SK-N-SH (cell line): ENCODE measurements around the gene BNC2. TPM values are rescaled to one million over a fixed set of nuclear protein-coding genes. Genes with fewer than 3 reads are reported as not detected.

Experiments used
- CTCF ChIA-PET: fragments of 300-600, 350-600 bp; formaldehyde crosslinking; extraction: SDS; loops from one replicate; lab custom pipeline; 2021; lab: Yijun Ruan, JAX
- POLR2A ChIA-PET: fragments of 350-600 bp; sonication (Branson Sonifier 250); formaldehyde crosslinking; extraction: SDS; loops from one replicate; lab custom pipeline; 2020; ENCODE audit warnings: antibody characterized with exemption, inconsistent platforms; lab: Yijun Ruan, JAX
- DNase-seq: peaks from one replicate; pipeline ENCODE4 v3.0.0; 2012
- H2AFZ ChIP-seq: fragments of 200-600 bp; sonication (generic); 2 replicates; pipeline ENCODE4 v1.8.1; 2016; ENCODE audit warnings: antibody characterized with exemption, mild to moderate bottlenecking, low read depth
- H3F3A ChIP-seq: fragments of 200-600 bp; sonication (generic); replicated peaks from 2 replicates; pipeline ENCODE3; 2016; ENCODE audit warnings: antibody characterized with exemption, mild to moderate bottlenecking; ENCODE audit not compliant: insufficient read depth
- H3K27ac ChIP-seq, 2 experiments: fragments of 200-500 bp in 1 of 2; fragments of 200-600 bp in 1 of 2; sonication (Bioruptor generic) in 1 of 2; sonication (generic), shearing (Covaris generic) in 1 of 2; 2 replicates each; pipeline versions ENCODE4 v1.5.1 to v1.6.1; 2014 to 2016; ENCODE audit warnings: low read depth in 2 of 2, inconsistent platforms in 1 of 2, low read length in 1 of 2, mild to moderate bottlenecking in 1 of 2, mixed read lengths in 1 of 2
- H3K27me3 ChIP-seq: fragments of 200-600 bp; sonication (generic), shearing (Covaris generic); 2 replicates; pipeline ENCODE4 v1.6.1; 2016; ENCODE audit warnings: mixed run types; ENCODE audit not compliant: insufficient read depth
- H3K36me3 ChIP-seq, 2 experiments: fragments of 200-500 bp in 1 of 2; fragments of 200-600 bp in 1 of 2; sonication (Bioruptor generic) in 1 of 2; sonication (generic) in 1 of 2; replicated peaks in 1 of 2; 2 replicates each; pipeline versions ENCODE3 to v1.5.1; 2014 to 2016; ENCODE audit warnings: low read length in 1 of 2, mild to moderate bottlenecking in 1 of 2; ENCODE audit not compliant: insufficient read depth in 2 of 2, control insufficient read depth in 1 of 2
- H3K4me1 ChIP-seq, 2 experiments: fragments of 200-500 bp in 1 of 2; fragments of 200-600 bp in 1 of 2; sonication (Bioruptor generic) in 1 of 2; sonication (generic), shearing (Covaris generic) in 1 of 2; 2 replicates each; pipeline versions ENCODE4 v1.5.1 to v1.6.1; 2014 to 2016; ENCODE audit warnings: low read depth in 1 of 2, low read length in 1 of 2, mixed run types in 1 of 2; ENCODE audit not compliant: insufficient read depth in 2 of 2, control insufficient read depth in 1 of 2
- H3K4me2 ChIP-seq: fragments of 200-600 bp; sonication (generic), shearing (Covaris generic); 2 replicates; pipeline ENCODE4 v1.6.1; 2017; ENCODE audit warnings: mixed run types
- H3K4me3 ChIP-seq, 2 experiments: fragments of 200-500 bp in 1 of 2; fragments of 200-600 bp in 1 of 2; sonication (Bioruptor generic) in 1 of 2; sonication (generic), shearing (Covaris generic) in 1 of 2; 2 replicates each; pipeline versions ENCODE4 v1.5.1 to v1.8.1; 2014 to 2016; ENCODE audit warnings: low read depth in 2 of 2, inconsistent platforms in 1 of 2, low read length in 1 of 2, mild to moderate bottlenecking in 1 of 2, mixed read lengths in 1 of 2, moderate library complexity in 1 of 2
- H3K79me2 ChIP-seq: fragments of 200-600 bp; sonication (generic); 2 replicates; pipeline ENCODE4 v1.8.1; 2017; ENCODE audit warnings: mild to moderate bottlenecking; ENCODE audit not compliant: insufficient read depth
- H3K9ac ChIP-seq: fragments of 200-600 bp; sonication (generic); 2 replicates; pipeline ENCODE4 v1.6.1; 2017; ENCODE audit warnings: mixed run types
- H3K9me2 ChIP-seq: fragments of 200-600 bp; sonication (generic); 2 replicates; pipeline ENCODE4 v1.6.1; 2017; ENCODE audit warnings: mixed run types
- H3K9me3 ChIP-seq: fragments of 200-600 bp; sonication (generic); 2 replicates; pipeline ENCODE4 v1.6.1; 2017; ENCODE audit warnings: mixed run types, mild to moderate bottlenecking, moderate library complexity
- H4K20me1 ChIP-seq: fragments of 200-600 bp; sonication (generic); 2 replicates; pipeline ENCODE4 v1.6.1; 2017; ENCODE audit warnings: mild to moderate bottlenecking, mixed run types; ENCODE audit not compliant: insufficient read depth
- CHD2 ChIP-seq: fragments of 150-350 bp; IDR thresholded peaks from 2 replicates; pipeline ENCODE4 v1.6.1; 2018; ENCODE audit warnings: low read length; ENCODE audit not compliant: partially characterized antibody
- CTCF ChIP-seq: fragments of 200-600 bp; sonication (generic); IDR thresholded peaks from 2 replicates; pipeline ENCODE4 v1.6.1; 2017; ENCODE audit warnings: antibody characterized with exemption, mild to moderate bottlenecking, moderate library complexity
- ELF1 ChIP-seq: IDR thresholded peaks from 2 replicates; pipeline ENCODE4 v1.4.0; 2012
- EP300 ChIP-seq, 2 experiments: IDR thresholded peaks; 2 replicates each; pipeline versions ENCODE4 v1.4.0 to v1.6.1; 2012; ENCODE audit warnings: borderline replicate concordance in 1 of 2, low read depth in 1 of 2, low read length in 1 of 2
- EZH2phosphoT487 ChIP-seq: fragments of 200-600 bp; sonication (generic); IDR thresholded peaks from 2 replicates; pipeline ENCODE4 v1.6.1; 2017; ENCODE audit warnings: low read depth, mixed run types, mild to moderate bottlenecking, antibody characterized with exemption, moderate library complexity, borderline replicate concordance
- FOSL2 ChIP-seq: IDR thresholded peaks from 2 replicates; pipeline ENCODE4 v1.4.0; 2012; ENCODE audit warnings: low read depth, mild to moderate bottlenecking, moderate library complexity, borderline replicate concordance
- FOXM1 ChIP-seq: IDR thresholded peaks from 2 replicates; pipeline ENCODE4 v1.4.0; 2012; ENCODE audit warnings: low read depth, mild to moderate bottlenecking
- IRF3 ChIP-seq: fragments of 150-350 bp; IDR thresholded peaks from 2 replicates; pipeline ENCODE4 v1.6.1; 2016; ENCODE audit warnings: mild to moderate bottlenecking, low read depth, low read length
- JUND ChIP-seq: IDR thresholded peaks from 2 replicates; pipeline ENCODE4 v1.4.0; 2012
- MEF2A ChIP-seq: IDR thresholded peaks from 2 replicates; pipeline ENCODE4 v1.4.0; 2012; ENCODE audit warnings: low read depth, borderline replicate concordance
- MXI1 ChIP-seq: IDR thresholded peaks from 2 replicates; pipeline ENCODE4 v1.6.1; 2012; ENCODE audit warnings: mild to moderate bottlenecking, low read depth, low read length, improper control_type of control experiment
- NFIC ChIP-seq: IDR thresholded peaks from 2 replicates; pipeline ENCODE4 v1.4.0; 2012; ENCODE audit warnings: borderline replicate concordance
- NRF1 ChIP-seq: IDR thresholded peaks from 2 replicates; pipeline ENCODE4 v1.6.1; 2012; ENCODE audit warnings: low read depth, mild to moderate bottlenecking, low read length
- POLR2AphosphoS5 ChIP-seq: IDR thresholded peaks from 2 replicates; pipeline ENCODE4 v1.6.1; 2012; ENCODE audit warnings: low read depth, low read length
- RAD21 ChIP-seq: IDR thresholded peaks from 2 replicates; pipeline ENCODE4 v1.6.1; 2012; ENCODE audit warnings: mild to moderate bottlenecking, low read length
- REST ChIP-seq: IDR thresholded peaks from 2 replicates; pipeline ENCODE4 v1.6.1; 2012; ENCODE audit warnings: mild to moderate bottlenecking, low read depth, low read length, moderate library complexity
- SIN3A ChIP-seq: IDR thresholded peaks from 2 replicates; pipeline ENCODE4 v1.6.1; 2012; ENCODE audit warnings: low read depth, mild to moderate bottlenecking, low read length, moderate library complexity, borderline replicate concordance
- TAF1 ChIP-seq: IDR thresholded peaks from 2 replicates; pipeline ENCODE4 v1.6.1; 2012; ENCODE audit warnings: low read depth, mild to moderate bottlenecking, low read length, moderate library complexity, borderline replicate concordance
- TEAD4 ChIP-seq: IDR thresholded peaks from 2 replicates; pipeline ENCODE4 v1.4.0; 2012; ENCODE audit warnings: mild to moderate bottlenecking, borderline replicate concordance; ENCODE audit not compliant: insufficient read depth
- WGBS: methylation state at CpG from one replicate; pipeline ENCODE4 v1.1.6; 2017; ENCODE audit warnings: low lambda C conversion rate; 5-methylcytosine and 5-hydroxymethylcytosine counted together
- polyA plus RNA-seq, 3 experiments: library from polyadenylated mRNA; depleted of rRNA; stranded (reverse); fragments of >200 nt; gene quantifications; 2 replicates each; pipeline ENCODE4 v1.2.3, GENCODE V29; 2012
- TF ChIP-seq, protein P1 (sequence below): IDR thresholded peaks from 2 replicates; pipeline ENCODE4; 2012
- TF ChIP-seq, protein P2 (sequence below): IDR thresholded peaks from 2 replicates; pipeline ENCODE4 v1.4.0; 2012; ENCODE audit warnings: low read depth, borderline replicate concordance

BNC2 gene
- polyA plus RNA-seq, 1 of the 3 experiments (the other 2 are of a cell fraction), result 8.8 TPM

- TF ChIP-seq EP300 (IDR thresholded peaks at IDR 0.05; ENCODE audit: borderline replicate concordance in 1 of 2, low read depth in 1 of 2, low read length in 1 of 2), result no peak
- TF ChIP-seq NFIC, result no peak
These were observed 346.4 kb downstream of the BNC2 start (continued) for GRCh38 chr9:16524078-16524477.

- peak; percentile 19 for DNase-seq
- peak overlapping the region in 1 of 2 experiments; percentile 2; a peak in 2 of 4 replicates for H3K4me3 ChIP-seq
- 21% methylated on average over 3 of the region's 3 CpGs for WGBS
- H3F3A ChIP-seq, result peaks cover 47% of the 10 kb centered on the region
- peak overlapping the region; percentile 61 for H3K4me2 ChIP-seq
- POLR2A ChIA-PET, result no interaction called here
- no peak overlapping the region for H2AFZ ChIP-seq
- H3K79me2 ChIP-seq, result peaks cover 61% of the 10 kb centered on the region
- no peaks in the 10 kb centered on the region for H3K9me2 ChIP-seq
- no peaks in the 10 kb centered on the region for H3K9me3 ChIP-seq
- H3K36me3 ChIP-seq, result no peaks in the 10 kb centered on the region
- H3K9ac ChIP-seq, result peak overlapping the region; percentile 51; the same call in 1 of the 2 replicates
- no peaks in the 10 kb centered on the region for H3K27me3 ChIP-seq
- peak overlapping the region; percentile 89 to 90 for H3K27ac ChIP-seq
- CTCF ChIA-PET, result interaction anchor here (0.9 kb wide), 1 partner anchor 26 kb away, joined by 3 read pairs; no protein-coding TSS in a partner anchor
- peaks cover 7 to 28% of the 10 kb centered on the region in 2 experiments for H3K4me1 ChIP-seq
- H4K20me1 ChIP-seq, result no peaks in the 10 kb centered on the region
- no peak for TF ChIP-seq ELF1
- no peak; the same call in 1 of the 2 replicates for TF ChIP-seq RAD21
- no peak for TF ChIP-seq EZH2phosphoT487
- TF ChIP-seq MEF2A, result peak; percentile 61; the same call in 1 of the 2 replicates
- TF ChIP-seq, protein P1, sequence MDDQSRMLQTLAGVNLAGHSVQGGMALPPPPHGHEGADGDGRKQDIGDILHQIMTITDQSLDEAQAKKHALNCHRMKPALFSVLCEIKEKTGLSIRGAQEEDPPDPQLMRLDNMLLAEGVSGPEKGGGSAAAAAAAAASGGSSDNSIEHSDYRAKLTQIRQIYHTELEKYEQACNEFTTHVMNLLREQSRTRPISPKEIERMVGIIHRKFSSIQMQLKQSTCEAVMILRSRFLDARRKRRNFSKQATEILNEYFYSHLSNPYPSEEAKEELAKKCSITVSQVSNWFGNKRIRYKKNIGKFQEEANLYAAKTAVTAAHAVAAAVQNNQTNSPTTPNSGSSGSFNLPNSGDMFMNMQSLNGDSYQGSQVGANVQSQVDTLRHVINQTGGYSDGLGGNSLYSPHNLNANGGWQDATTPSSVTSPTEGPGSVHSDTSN, result peak; percentile 92
- no peak for TF ChIP-seq CTCF
- peak; percentile 81 for TF ChIP-seq JUND
- no peak for TF ChIP-seq NRF1
- no peak for TF ChIP-seq MXI1
- TF ChIP-seq NFIC, result peak; percentile 86; the same call in 1 of the 2 replicates
- no peak for TF ChIP-seq IRF3
- TF ChIP-seq FOSL2, result peak; percentile 79
- TF ChIP-seq TAF1, result peak; percentile 48; the same call in 1 of the 2 replicates
- peak; percentile 63 for TF ChIP-seq POLR2AphosphoS5
- peak; percentile 95 for TF ChIP-seq FOXM1
- peak; percentile 91 for TF ChIP-seq TEAD4
- TF ChIP-seq CHD2, result no peak
- TF ChIP-seq SIN3A, result peak; percentile 86; the same call in 1 of the 2 replicates
- TF ChIP-seq REST, result peak; percentile 75
- TF ChIP-seq, protein P2, sequence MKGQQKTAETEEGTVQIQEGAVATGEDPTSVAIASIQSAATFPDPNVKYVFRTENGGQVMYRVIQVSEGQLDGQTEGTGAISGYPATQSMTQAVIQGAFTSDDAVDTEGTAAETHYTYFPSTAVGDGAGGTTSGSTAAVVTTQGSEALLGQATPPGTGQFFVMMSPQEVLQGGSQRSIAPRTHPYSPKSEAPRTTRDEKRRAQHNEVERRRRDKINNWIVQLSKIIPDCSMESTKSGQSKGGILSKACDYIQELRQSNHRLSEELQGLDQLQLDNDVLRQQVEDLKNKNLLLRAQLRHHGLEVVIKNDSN, result no peak
These were observed 348.5 kb downstream of the BNC2 start for GRCh38 chr9:16521868-16522411.
